Measurements from ENCODE around the gene CDH4.

CDH4 gene

DNA sequence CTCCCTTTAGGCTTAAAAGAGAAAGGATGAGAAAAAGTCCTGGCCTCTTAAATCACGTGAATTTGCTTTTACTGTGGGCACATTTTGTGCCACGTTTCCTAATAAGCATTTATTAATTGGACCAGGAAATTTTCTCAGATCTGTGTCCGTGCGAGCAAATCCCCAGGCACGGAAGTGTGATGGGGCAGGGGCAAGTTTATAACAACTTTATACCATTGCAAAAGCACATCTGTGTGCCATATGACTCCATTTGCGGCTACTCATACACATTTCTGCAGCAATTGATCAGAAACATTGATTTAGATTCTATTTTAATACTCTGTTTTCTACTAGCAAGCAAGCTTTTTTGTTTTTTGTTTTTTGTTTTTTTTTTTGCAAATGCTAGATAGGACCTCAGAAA is 440.4 kb downstream of the CDH4 start:
- DNase-seq (ENCODE audit: low read depth) = no peak
- TF ChIP-seq, protein P1, sequence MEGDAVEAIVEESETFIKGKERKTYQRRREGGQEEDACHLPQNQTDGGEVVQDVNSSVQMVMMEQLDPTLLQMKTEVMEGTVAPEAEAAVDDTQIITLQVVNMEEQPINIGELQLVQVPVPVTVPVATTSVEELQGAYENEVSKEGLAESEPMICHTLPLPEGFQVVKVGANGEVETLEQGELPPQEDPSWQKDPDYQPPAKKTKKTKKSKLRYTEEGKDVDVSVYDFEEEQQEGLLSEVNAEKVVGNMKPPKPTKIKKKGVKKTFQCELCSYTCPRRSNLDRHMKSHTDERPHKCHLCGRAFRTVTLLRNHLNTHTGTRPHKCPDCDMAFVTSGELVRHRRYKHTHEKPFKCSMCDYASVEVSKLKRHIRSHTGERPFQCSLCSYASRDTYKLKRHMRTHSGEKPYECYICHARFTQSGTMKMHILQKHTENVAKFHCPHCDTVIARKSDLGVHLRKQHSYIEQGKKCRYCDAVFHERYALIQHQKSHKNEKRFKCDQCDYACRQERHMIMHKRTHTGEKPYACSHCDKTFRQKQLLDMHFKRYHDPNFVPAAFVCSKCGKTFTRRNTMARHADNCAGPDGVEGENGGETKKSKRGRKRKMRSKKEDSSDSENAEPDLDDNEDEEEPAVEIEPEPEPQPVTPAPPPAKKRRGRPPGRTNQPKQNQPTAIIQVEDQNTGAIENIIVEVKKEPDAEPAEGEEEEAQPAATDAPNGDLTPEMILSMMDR (IDR thresholded peaks at IDR 0.05; ENCODE audit: control insufficient read depth, extremely low read depth, insufficient read depth) = no peak
- H3K4me3 ChIP-seq (ENCODE audit: low read depth, low read length) = no peak overlapping the region

DNA sequence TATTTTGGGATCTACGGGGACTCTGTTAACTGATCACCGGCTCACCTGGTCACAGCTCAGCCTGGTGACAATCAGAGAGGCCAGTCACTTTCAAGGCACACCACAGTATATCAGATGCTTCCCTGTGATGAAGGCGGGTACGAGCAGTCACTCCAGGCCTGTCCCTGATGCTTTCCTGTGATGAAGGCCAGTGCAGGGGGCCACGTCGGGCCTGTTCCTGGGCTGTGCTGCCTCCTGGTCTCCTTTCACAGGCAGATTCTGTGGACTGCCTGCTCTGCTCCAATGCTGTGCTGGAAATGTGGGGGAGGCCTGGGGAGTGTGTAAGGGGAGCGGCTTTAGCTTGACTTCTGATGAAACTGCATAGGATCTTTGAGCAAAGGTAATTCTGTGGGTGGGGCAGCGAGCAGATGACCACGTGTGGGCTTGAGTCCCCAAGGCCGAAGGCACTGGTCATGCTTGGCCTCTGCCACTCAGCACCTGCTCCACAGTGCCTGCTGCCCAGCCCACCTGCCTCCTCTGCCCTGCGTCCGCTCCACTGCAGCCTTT is 441.1 kb downstream of the CDH4 start:
- no peak for DNase-seq (ENCODE audit: low read depth)
- TF ChIP-seq, protein P1 (IDR thresholded peaks at IDR 0.05; ENCODE audit: control insufficient read depth, extremely low read depth, insufficient read depth) = no peak

DNA sequence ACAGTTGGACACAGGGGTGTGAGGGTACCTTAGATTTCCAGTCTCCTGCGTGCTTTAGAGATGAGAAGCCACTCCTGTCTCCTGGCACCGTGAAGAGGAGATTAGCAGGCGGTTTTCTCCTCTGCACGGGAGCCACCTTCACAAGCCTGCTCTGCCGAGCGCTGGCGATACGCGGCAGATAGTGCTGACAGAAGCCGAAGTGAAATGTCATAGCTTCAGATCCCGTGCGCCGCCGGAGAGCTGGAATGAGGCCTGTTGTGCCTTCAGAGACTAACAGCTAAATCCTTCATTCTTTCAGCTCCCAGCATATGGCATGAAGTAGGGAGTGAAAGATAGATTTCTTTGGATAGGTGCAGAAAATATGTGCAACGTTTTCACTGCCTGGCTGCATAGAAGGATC is 442.6 kb downstream of the CDH4 start:
- no peak for DNase-seq (ENCODE audit: low read depth)
- TF ChIP-seq, protein P1 (IDR thresholded peaks at IDR 0.05; ENCODE audit: control insufficient read depth, extremely low read depth, insufficient read depth) = no peak
- no peak overlapping the region for H3K4me3 ChIP-seq (ENCODE audit: low read depth, low read length)

More for the DNA sequence above, 441.1 kb downstream of the CDH4 start:
- no peak overlapping the region for H3K4me3 ChIP-seq (ENCODE audit: low read depth, low read length)

DNA sequence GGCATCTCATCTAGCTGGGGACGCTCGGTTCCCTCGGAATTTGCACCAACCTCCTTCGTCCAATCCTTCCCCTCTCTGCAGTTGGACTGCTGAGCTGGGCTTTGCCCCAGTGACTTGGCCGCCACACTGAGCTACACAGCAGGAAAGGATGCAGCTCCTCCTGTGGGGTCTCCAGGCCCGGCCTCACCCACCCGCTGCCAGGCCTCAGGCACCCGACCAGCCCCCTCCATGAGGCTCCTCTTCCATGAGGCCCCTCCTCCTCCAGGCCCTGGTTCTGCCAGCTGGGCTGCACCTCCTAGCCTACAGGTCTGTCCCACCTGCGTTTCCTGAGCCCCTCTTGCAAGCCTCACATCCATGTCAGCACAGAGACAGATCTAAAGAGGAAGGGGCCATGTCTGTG is 443.7 kb downstream of the CDH4 start:
- DNase-seq (ENCODE audit: low read depth) = no peak
- TF ChIP-seq, protein P1 (IDR thresholded peaks at IDR 0.05; ENCODE audit: control insufficient read depth, extremely low read depth, insufficient read depth) = no peak
- H3K4me3 ChIP-seq (ENCODE audit: low read depth, low read length) = no peak overlapping the region

DNA sequence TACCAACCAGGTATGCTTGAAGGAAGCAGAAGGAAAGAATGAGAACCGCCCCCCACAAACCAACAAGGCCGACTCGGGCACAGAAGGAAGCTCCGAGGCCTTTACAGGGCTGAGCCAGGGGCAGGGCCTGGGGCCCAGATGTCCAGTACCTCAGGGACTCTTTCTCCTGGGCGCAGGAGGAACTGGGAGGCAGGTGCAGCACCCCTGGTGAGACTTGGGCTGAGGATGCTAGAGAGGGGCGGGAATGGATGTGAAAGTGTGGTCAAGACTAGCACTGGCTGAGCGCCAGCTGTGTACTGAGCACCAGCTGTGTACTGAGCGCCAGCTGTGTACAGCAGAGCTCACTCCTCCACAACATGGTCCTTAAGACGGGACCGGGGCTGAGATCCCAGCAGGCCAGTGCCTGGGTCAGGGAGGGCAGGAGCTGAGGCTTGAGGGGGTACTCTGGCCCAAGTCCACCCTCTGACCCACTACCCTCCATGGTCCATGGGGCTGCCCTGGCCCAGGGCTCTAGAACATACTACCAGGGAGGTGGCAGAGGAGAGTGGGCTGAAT is 444.2 kb downstream of the CDH4 start:
- no peak for DNase-seq (ENCODE audit: low read depth)
- no peak overlapping the region for H3K4me3 ChIP-seq (ENCODE audit: low read depth, low read length)
- TF ChIP-seq, protein P1 (IDR thresholded peaks at IDR 0.05; ENCODE audit: control insufficient read depth, extremely low read depth, insufficient read depth) = no peak

DNA sequence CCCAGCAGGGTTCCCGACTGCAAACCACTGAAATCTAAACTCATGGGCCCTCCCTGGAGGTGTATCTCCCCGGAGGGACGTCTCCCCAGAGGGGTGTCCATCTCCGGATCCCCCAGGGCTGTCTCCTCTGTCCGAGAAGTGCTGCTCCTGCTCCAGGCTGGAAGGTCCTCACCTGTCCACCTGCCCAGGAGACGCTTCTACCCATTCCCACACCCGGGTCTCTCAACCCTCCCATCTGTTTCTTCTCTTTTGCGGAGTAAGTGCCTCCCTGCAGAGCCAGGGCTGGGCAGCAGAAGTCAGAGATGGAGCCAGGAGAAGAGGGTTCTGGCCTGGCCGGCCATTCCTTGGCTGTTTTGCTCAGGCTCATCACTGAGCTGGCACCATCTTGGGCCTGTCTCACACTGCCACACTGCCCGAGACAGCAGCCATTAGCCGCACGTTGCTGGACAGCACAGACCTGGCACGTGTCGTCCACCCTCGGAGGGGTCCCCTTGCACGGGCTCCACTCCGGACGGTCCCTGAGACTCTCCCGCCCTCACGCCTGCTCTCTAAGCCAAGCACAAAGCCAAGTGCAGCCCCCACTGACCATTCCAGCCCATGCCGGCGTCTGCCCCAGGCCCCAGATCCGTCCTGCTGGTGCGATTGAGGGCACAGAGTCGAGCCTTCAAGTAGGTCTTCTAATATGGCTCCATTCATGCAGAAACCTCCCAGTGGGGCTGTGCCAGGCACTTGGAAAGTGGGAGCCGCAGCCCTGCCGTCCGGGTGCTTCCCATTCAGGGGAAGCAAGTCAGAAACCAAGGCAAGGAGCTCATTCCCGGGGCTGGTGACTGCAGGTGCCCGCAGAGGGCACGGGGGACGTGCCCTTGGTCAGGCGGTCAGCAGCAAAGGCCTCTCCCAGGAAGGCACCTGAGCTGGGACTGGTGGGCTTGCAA is 445.9 kb downstream of the CDH4 start:
- TF ChIP-seq, protein P1 (IDR thresholded peaks at IDR 0.05; ENCODE audit: control insufficient read depth, extremely low read depth, insufficient read depth) = no peak
- DNase-seq (ENCODE audit: low read depth) = no peak
- no peak overlapping the region for H3K4me3 ChIP-seq (ENCODE audit: low read depth, low read length)

All from LNCaP clone FGC (cell line).